Spleen (tissue), 11 donors: ENCODE results near the gene TMEM129. TPM values are rescaled to one million over a fixed set of nuclear protein-coding genes. Genes with fewer than 3 reads are reported as not detected.

Experiments used
- DNase-seq: peaks from one replicate; pipeline ENCODE4 v3.0.0-alpha.2; 2020
- H3K27ac ChIP-seq, 8 donors: fragments of 200-600 bp; sonication (generic) in 7 of 8; 1 replicate in 4 of 8; 2 replicates in 4 of 8; pipeline versions ENCODE4 v1.5.0 to v1.8.0; 2016 to 2021; ENCODE audit warnings: inconsistent platforms in 4 of 8, mild to moderate bottlenecking in 4 of 8, moderate library complexity in 1 of 8
- H3K27me3 ChIP-seq, 7 donors: fragments of 200-600 bp; sonication (generic) in 6 of 7; replicated peaks in 1 of 7; 1 replicate in 4 of 7; 2 replicates in 3 of 7; pipeline versions ENCODE4 v1.5.0 to v1.8.0; 2016 to 2021; ENCODE audit warnings: inconsistent platforms in 3 of 7, mild to moderate bottlenecking in 1 of 7
- H3K36me3 ChIP-seq, 6 donors: fragments of 200-600 bp; sonication (generic) in 5 of 6; 1 replicate in 4 of 6; 2 replicates in 2 of 6; pipeline versions ENCODE4 v1.5.0 to v1.8.0; 2016 to 2021; ENCODE audit warnings: inconsistent platforms in 2 of 6
- H3K4me1 ChIP-seq, 6 donors: fragments of 200-600 bp; sonication (generic) in 5 of 6; 1 replicate in 3 of 6; 2 replicates in 3 of 6; pipeline versions ENCODE4 v1.5.0 to v1.8.0; 2016 to 2021; ENCODE audit warnings: inconsistent platforms in 3 of 6
- H3K4me3 ChIP-seq, 8 donors: fragments of 200-600 bp; sonication (generic) in 7 of 8; 1 replicate in 4 of 8; 2 replicates in 4 of 8; pipeline versions ENCODE4 v1.5.0 to v1.8.0; 2016 to 2021; ENCODE audit warnings: inconsistent platforms in 4 of 8, mild to moderate bottlenecking in 4 of 8, moderate library complexity in 2 of 8
- H3K9me3 ChIP-seq, 8 donors: fragments of 200-600 bp; sonication (generic) in 7 of 8; 1 replicate in 4 of 8; 2 replicates in 4 of 8; pipeline versions ENCODE4 v1.5.0 to v1.8.0; 2016 to 2021; ENCODE audit warnings: inconsistent platforms in 4 of 8
- POLR2A ChIP-seq, 3 donors: fragments of 450-650 bp; IDR thresholded peaks; one replicate each; pipeline ENCODE4 v1.5.1; 2017; ENCODE audit warnings: antibody characterized with exemption in 3 of 3, mild to moderate bottlenecking in 1 of 3
- POLR2AphosphoS5 ChIP-seq, 3 donors: sonication (generic); formaldehyde crosslinking; IDR thresholded peaks; one replicate each; pipeline ENCODE4 v1.5.1; 2017; ENCODE audit warnings: antibody characterized with exemption in 3 of 3
- WGBS, 5 donors: extraction: QIAGEN DNeasy Blood & Tissue Kit in 3 of 5; methylation state at CpG; one replicate each; pipeline versions ENCODE4 v1.1.5 to v1.1.7; 2013 to 2018; 5-methylcytosine and 5-hydroxymethylcytosine counted together
- intact Hi-C: fragments of 100-400 bp; cut with DNase I; formaldehyde crosslinking; loops from one replicate; pipeline ENCODE4 v1.15.0; 2023; ENCODE audit warnings: low total_unique reads
- polyA plus RNA-seq, 3 donors: library from polyadenylated mRNA; stranded (reverse); fragments of 200-250 nt; gene quantifications; one replicate each; pipeline ENCODE4 v1.2.1, GENCODE V29; 2013
- total RNA-seq, 7 donors: library from RNA; depleted of rRNA in 3 of 7; stranded (reverse); fragments of >200 nt in 3 of 7; fragmentation: NEBNext Ultra II Directional in 4 of 7; extraction: Animal tissue kit (Norgen Biotek cat#: 25700) in 4 of 7; gene quantifications; one replicate each; pipeline versions ENCODE4 v1.1.0 to v1.2.1, GENCODE V29; 2016 to 2021
- TF ChIP-seq, protein P1 (sequence below), 11 experiments: fragments of 200-600 bp in 7 of 11; fragments of 450-650 bp in 4 of 11; sonication (generic) in 4 of 11; IDR thresholded peaks in 8 of 11; conservative IDR thresholded peaks in 3 of 11; 1 replicate in 7 of 11; 2 replicates in 4 of 11; pipeline versions ENCODE4 v1.4.0 to v1.8.0; 2016 to 2021; ENCODE audit warnings: antibody characterized with exemption in 11 of 11, inconsistent platforms in 4 of 11, mild to moderate bottlenecking in 1 of 11
- donor health status: healthy with polysubstance abuse.
- donor health status: DM: no; HTN: no; CAD: no; lungs with moderate emphysema.
- donor health status: DM: no; HTN: no; CAD: no.
- donor health status: Bipolar disorder and iron deficiency.
- donor health status: healthy.
- donor health status: DM: no; HTN: no; CAD: no.
- donor health status: DM: yes; HTN: yes; CAD: no.

TMEM129 gene
- total and polyA plus RNA-seq, 10 donors: 17.2 to 51.0 (median 32.5) TPM

DNA sequence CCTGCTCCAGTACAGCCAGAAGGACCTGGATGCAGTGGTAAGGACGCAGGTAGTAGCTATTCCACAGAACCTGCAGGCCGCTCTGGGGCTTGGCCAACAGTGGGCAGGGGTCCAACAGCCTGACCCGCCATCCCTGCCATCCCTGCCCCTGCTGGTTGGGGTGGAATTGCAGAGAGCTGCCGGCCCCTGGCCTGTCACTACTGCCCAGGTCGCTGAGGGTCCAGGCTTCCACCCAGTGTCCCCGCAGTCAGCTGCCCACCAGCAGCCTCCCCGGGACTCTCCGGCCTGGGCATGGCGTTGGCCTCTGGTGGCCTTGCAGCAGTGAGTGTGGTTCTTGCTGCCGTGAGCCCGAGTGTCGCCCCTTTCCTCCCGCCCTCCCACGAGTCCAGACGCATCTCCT lies 16.5 kb upstream of the TMEM129 start:
- H3K27ac ChIP-seq: no peak overlapping the region
- H3K9me3 ChIP-seq: peaks cover 2 to 27% (median 19%) of the 10 kb centered on the region in 8 donors
- TF ChIP-seq POLR2A (IDR thresholded peaks at IDR 0.05): no peak
- TF ChIP-seq POLR2AphosphoS5 (IDR thresholded peaks at IDR 0.05): no peak
- TF ChIP-seq, protein P1, sequence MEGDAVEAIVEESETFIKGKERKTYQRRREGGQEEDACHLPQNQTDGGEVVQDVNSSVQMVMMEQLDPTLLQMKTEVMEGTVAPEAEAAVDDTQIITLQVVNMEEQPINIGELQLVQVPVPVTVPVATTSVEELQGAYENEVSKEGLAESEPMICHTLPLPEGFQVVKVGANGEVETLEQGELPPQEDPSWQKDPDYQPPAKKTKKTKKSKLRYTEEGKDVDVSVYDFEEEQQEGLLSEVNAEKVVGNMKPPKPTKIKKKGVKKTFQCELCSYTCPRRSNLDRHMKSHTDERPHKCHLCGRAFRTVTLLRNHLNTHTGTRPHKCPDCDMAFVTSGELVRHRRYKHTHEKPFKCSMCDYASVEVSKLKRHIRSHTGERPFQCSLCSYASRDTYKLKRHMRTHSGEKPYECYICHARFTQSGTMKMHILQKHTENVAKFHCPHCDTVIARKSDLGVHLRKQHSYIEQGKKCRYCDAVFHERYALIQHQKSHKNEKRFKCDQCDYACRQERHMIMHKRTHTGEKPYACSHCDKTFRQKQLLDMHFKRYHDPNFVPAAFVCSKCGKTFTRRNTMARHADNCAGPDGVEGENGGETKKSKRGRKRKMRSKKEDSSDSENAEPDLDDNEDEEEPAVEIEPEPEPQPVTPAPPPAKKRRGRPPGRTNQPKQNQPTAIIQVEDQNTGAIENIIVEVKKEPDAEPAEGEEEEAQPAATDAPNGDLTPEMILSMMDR (IDR thresholded peaks at IDR 0.05 in 8 of 11, conservative IDR thresholded peaks at IDR 0.05 in 3 of 11): no peak
- peaks cover 0 to 100% (median 92%) of the 10 kb centered on the region in 6 donors for H3K36me3 ChIP-seq
- DNase-seq: no peak
- H3K4me1 ChIP-seq: no peaks in the 10 kb centered on the region
- no peak overlapping the region for H3K4me3 ChIP-seq
- no peaks in the 10 kb centered on the region for H3K27me3 ChIP-seq
- intact Hi-C loops: no loop called here
- 95 to 98% (median 97%) methylated on average over 11 to 15 of the region's 15 CpGs for WGBS, 5 donors

DNA sequence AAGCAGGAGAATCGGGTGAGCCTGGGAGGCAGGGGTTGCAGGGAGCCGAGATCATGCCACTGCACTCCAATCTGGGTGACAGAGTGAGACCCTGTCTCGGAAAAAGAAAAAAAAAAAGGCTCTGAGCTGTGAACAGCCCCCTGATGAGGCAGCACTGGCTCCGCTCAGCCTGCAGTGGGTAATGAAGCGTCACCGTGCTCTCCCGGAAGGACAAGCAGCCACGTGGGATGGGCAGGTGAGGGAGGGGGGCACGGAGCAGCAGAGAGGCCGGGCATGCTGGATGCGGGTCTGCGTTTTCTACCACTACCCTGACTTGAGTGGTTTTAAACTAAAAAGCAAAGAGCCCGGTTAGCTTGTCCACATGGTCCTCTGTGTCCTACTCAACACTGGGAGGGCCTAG lies 15.7 kb upstream of the TMEM129 start:
- Histone ChIP-seq H3K4me3 (no peak overlapping the region), H3K9me3 (peaks cover 2 to 27% (median 19%) of the 10 kb centered on the region in 8 donors), H3K36me3 (peaks cover 0 to 100% (median 89%) of the 10 kb centered on the region in 6 donors), H3K27ac (no peak overlapping the region), H3K4me1 (no peaks in the 10 kb centered on the region), H3K27me3 (no peaks in the 10 kb centered on the region)
- TF ChIP-seq POLR2A (IDR thresholded peaks at IDR 0.05) (no peak), POLR2AphosphoS5 (IDR thresholded peaks at IDR 0.05) (no peak)
- TF ChIP-seq, protein P1 (IDR thresholded peaks at IDR 0.05 in 8 of 11, conservative IDR thresholded peaks at IDR 0.05 in 3 of 11): no peak
- DNase-seq: no peak
- WGBS, 5 donors: 94 to 96% (median 96%) methylated on average over 13 of the region's 13 CpGs
- intact Hi-C loops: no loop called here

DNA sequence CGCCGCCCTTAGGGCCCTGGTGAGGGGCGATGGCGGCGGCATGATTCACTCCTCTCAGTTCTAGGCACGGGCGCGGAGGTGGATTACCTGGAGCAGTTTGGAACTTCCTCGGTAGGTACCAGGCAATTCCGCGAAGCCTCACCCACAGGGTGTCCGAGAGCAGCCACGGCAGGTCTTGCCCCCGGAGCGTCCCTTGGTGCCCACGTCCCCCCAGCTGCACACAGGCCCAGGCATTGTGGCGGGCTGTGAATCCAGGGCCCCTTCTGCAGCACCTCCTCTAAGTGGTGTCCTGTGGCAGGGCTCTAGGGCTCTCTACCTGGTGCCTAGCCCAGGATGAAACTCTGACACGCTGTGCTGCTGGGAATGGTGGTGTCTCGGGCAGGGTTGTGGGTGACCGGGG lies 14.1 kb upstream of the TMEM129 start:
- Histone ChIP-seq H3K27ac (no peak overlapping the region), H3K36me3 (peaks cover 0 to 100% (median 87%) of the 10 kb centered on the region in 6 donors), H3K4me1 (peaks cover 4 to 13% (median 8%) of the 10 kb centered on the region in 6 donors), H3K4me3 (no peak overlapping the region), H3K27me3 (no peaks in the 10 kb centered on the region), H3K9me3 (peaks cover 2 to 27% (median 19%) of the 10 kb centered on the region in 8 donors)
- TF ChIP-seq POLR2A (IDR thresholded peaks at IDR 0.05): no peak
- TF ChIP-seq, protein P1 (IDR thresholded peaks at IDR 0.05 in 8 of 11, conservative IDR thresholded peaks at IDR 0.05 in 3 of 11): no peak
- TF ChIP-seq POLR2AphosphoS5 (IDR thresholded peaks at IDR 0.05): no peak
- 83 to 98% (median 94%) methylated on average over 7 to 20 of the region's 20 CpGs for WGBS, 5 donors
- no peak for DNase-seq
- intact Hi-C loops: no loop called here

DNA sequence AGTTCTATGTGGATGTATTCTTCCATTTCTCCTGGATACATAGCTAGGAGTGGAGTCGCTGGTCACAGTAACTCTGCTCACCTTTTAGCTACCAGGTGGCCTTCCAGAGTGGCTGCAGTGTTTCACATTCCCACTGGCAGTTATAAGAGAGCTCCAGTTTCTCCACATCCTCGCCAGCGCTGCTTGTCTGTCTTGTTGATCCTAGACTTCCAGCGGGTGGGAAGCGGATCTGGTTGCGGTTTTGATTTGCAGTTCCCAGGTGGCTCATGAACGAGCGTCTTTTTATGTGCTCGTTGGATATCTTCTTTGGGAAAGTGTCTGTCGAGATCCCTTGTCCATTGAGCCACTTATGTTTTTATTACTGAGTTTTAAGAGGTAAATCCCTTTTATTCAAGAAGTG lies 11.8 kb upstream of the TMEM129 start:
- H3K4me3 ChIP-seq: no peak overlapping the region
- DNase-seq: no peak

More for the DNA sequence above, 11.8 kb upstream of the TMEM129 start:
- 95 to 98% (median 96%) methylated on average over 10 of the region's 10 CpGs for WGBS, 5 donors
- H3K9me3 ChIP-seq: peaks cover 0 to 15% (median 8%) of the 10 kb centered on the region in 8 donors
- H3K36me3 ChIP-seq: peaks cover 0 to 100% (median 82%) of the 10 kb centered on the region in 6 donors
- no peaks in the 10 kb centered on the region for H3K27me3 ChIP-seq
- no peak overlapping the region for H3K27ac ChIP-seq
- H3K4me1 ChIP-seq: peaks cover 11 to 36% (median 30%) of the 10 kb centered on the region in 6 donors
- TF ChIP-seq POLR2A (IDR thresholded peaks at IDR 0.05) (no peak), POLR2AphosphoS5 (IDR thresholded peaks at IDR 0.05) (no peak)
- TF ChIP-seq, protein P1 (IDR thresholded peaks at IDR 0.05 in 8 of 11, conservative IDR thresholded peaks at IDR 0.05 in 3 of 11): no peak
- intact Hi-C loops: no loop called here
